Dedifferentiated amniotic fluid mesenchymal stem cell (primary cell): ENCODE measurements around the gene TNFSF8.

Experiments
- DNase-seq: peaks from one replicate; pipeline ENCODE4 v3.0.0-alpha.2; 2016; ENCODE audit errors: extremely low spot score

TNFSF8 gene

DNA sequence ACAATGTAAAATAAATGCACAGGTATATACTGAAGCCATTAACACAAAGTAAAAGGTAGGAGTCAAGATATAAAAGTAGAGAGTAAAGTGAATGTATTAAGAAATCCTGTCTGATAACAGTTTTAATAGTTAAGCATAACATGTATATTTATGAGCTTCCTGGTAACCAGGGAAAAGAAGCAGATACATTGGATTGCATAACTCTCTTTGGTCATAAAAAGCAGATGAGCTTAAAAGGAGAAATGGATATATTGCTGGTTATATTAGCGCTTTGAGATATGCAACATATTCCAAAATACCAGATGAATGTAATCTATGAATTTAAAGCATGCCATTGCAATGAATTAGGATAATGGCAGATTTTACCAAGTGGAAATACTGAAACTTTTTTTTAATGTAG, 6.2 kb upstream of the TNFSF8 start:
- DNase-seq: no peak

DNA sequence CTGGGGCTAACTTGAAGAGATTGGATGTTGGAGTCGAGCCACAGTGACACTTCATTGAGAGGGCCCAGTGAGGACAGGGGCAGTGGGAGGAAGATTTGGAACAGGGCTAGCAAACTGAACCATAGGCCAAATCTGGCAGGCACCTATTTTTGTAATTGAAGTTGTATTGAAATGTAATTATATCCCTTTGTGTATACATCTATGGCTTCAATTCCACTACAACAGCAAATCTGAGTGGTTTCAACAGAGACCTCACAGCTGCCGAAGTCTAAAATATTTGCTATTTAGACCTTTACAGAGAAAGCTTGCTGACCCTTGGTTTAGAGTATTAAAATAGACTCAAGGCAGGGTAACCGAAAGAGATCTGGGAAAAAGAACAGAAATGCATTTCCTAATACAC, 4.7 kb upstream of the TNFSF8 start:
- DNase-seq: no peak

DNA sequence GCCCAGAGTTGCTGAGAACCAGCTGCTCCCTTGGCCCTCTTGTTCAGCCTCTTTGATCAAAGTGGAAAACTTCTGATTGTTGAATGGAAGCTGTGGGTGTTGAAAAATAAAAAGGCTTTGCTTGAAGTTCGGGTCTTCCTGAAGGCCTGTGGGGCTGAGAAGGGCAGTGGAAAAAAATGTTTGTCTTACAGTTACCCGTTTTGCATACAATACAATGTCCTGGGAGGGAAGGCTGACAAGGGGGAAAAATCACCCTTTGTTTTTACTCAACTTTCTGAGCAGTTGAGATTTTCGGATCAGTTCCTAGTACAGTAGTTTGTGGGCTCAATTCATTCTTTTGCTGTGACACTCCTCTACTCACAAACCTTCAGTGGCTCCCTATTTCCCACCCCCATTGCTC, 2.1 kb upstream of the TNFSF8 start:
- DNase-seq: no peak

DNA sequence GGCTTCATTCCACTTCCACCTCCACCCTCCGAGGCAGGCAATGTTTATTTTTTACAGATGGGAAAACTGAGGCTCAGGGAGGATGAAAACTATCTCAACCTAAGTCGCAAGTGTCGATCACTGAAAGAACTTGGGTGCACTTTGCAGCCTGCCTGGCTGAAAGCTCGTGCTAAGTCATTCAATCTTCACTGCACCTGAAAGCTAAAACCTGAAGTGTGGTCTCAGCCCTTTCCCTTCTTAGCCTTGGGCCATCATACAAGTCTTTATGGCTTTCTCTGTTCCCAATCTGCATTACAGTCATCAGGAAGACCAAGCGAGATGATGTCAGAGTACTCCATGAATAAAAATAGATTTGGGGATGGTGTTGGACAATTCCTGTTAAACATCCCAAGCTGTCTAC, 1.0 kb upstream of the TNFSF8 start:
- no peak for DNase-seq

DNA sequence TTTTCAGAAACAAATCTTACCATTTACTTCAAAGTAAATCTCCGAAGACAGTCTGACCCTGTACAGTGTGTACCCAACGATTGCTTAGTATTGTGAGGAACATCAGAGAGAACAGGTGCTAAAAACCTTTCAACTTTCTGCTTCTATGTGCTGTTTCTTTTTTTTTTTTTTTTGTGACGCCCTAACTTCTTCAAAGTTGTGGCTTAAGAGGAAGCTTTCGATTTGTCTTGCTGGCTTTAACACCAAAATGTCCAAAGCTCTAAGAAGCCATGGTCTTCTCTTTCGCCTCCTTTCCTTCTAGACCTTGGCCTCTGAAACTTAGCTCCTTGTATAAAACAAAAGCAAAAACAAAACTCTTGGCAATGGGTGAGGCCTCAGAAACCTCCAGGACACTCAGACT, 1.2 kb downstream of the TNFSF8 start:
- DNase-seq: no peak

DNA sequence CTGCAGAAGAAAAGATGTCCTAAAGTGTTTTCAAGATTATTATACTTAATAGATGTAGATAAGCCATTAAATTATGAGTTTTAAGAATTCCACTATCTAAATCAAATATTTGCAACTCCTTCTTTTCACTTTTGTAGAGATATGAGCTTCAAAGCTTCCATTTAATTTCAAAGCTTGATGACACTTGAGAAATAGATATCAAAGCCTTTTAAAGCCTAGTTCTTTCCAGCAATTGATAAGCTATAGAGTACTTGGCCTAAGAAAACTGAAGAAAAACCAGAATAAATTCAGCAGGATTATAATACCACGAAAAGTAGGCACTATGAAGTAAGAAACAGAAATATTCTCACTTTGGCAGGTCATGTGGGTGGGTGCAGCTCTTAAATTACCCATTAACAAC, 1.7 kb downstream of the TNFSF8 start:
- DNase-seq: no peak

DNA sequence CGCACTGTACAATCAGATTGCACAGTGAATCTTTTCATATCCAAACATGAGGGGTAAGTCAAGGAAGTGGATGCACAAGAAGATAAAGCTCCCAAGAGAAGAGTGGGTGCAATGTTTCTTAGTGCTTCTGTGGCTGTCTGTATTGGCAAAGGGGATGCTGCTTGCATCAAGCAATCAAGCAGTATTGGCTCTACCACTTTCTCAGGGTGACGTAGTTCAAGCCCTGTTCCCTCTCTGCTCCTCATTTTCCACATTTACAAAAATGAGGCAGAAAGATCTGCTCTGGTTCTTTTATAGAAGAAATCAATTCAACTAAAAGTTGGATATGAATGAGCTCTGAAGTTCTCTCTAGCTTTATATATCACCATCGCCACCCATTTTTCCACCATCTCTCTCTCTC, 2.3 kb downstream of the TNFSF8 start:
- DNase-seq: no peak

DNA sequence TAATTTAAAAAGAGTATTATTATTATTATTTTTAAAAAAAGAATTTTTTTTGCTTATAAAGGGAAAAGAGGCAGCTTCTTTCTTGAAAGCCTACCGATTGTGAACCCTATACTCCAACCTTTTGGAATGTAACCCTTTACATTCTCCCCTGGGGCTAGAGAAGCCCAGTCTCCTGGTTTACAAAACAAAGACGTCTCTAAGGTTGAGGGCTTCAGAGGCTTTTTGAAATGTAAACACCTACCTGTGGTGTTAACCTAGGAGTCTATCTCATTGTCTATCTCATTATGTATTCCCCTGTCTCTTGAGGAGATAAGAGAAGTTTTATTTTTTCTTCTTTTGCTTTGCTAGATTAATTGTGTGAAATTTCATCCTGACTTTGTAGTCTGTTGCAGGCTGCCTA, 4.7 kb downstream of the TNFSF8 start:
- no peak for DNase-seq

DNA sequence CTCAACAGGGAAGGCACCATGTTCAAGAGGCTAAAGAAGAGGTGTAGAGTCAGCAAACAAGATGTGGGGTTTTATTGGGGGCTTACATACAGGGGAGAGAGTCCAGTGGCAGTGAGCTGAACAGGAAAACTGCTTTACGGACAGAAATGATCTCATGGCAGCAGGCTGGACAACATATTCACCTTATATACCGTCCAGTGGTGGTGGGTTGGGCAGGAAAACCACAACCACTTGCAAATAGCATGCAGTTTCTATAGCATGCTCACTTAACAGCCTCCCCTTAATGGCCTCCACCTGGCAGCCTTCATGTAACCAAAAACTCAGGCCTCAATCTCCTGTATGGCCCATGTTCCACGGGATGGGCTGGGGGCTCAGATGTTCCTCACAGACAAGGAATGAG, 5.4 kb downstream of the TNFSF8 start:
- DNase-seq: no peak

DNA sequence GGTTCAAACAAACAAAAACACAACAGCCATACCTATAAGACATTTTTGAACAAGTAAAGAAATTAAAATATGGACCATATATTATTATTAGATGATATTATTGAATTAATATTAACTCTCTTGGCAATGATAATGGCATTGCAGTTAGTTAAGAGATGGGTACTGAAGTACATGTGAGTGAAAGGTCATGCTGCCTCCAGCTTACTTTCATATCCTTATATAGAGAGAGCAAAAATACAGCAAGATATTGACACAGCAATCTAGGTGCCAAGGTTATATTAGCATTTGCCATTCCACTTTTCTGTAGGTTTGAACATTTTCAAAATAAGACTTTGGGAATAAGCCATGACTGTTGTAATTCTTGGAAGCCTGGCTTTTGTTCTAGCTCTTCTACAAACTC, 6.1 kb downstream of the TNFSF8 start:
- no peak for DNase-seq

DNA sequence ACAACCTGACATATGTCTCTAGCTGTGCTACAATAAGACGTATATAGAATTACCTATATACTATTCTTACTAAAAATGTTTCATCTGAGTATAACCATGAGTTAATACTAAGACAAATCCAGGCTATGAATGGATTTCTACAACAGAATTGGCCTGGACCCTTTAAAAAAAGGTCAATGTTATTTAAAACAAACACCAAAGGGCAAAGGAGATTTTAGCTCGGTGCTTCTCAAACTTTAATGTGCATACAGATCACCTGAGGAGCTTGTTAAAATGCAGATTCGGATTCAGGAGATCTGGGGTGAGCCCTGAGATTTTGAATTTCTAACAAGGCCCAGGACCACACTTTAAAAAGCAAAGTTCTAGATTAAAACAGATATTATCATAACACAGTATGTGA, 6.5 kb downstream of the TNFSF8 start:
- DNase-seq: no peak

DNA sequence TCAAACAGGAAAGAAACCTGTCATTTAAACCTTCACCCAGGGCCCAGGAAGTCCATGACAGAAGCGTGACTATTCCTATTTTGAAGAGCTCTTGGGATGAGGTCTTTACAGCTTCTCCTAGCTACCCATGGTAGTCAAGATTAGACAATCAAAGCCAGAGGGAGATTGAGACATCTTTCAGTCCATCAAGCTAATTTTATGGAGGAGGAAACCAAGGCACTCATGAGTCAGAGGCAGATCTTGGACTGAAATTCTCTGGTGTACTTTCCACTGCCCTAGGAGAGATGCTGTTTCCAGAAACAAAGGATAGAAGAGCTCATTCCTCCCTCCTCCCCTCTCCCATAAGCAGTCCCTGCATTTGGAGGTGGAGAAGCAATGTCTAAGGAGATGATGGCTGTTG, 9.2 kb downstream of the TNFSF8 start:
- DNase-seq: no peak

DNA sequence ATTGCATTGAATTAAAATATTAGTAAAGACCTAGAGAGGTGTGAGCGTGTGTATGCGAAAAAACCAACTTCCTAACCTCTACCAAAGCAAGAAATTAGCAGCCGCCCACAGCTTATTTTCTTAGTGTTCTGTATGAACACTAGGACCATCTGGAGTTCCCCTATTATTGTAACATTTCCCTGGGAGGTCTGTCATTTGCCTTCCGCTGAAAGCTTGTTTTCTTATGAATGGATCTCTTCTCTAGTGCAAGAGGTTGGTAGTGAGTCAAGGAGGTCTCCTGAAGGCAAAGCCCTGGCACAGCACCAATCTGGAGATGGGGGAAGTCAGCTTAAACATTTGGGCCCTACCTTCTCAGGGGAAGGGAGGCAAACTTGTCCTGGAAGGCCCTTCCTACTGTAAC, 10.8 kb downstream of the TNFSF8 start:
- no peak for DNase-seq

DNA sequence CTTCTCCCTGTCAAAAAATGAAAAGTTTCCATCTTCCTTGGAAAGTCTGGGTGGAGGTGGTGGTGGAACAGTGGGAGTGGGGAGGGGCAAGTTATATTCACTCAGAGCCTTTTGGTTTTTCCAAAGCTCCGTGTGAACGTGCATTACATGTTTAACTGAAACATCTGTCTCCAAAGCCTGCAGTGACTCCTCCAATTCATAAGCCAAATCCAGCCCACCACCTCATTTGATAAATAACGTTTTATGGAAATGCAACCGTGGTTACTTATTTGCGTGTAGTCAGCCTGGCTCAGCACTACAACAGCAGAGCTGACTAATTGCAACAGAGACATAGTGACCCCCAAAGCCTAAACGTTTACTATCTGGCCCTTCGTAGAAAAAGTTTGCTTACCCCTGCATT, 13.9 kb downstream of the TNFSF8 start:
- no peak for DNase-seq

DNA sequence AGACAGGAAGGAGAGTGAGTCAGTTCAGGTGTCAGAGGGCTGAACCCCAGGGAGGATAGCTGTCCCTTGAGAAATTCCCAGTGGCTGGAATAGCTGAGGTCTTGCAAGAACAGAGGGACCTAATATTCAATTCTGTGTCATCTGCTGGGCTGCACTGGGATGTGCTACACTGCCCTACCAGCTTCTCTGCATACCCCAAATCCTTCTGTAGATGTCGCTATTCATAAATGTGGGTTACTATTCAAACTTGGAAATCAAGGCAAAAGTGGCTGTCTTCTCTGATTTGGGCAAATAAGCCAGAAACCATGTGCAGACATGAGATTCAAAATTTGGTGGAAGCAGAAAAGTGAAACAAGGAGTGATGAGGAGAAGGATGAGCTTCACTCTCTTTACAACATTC, 16.3 kb downstream of the TNFSF8 start:
- peak; percentile 24 for DNase-seq

DNA sequence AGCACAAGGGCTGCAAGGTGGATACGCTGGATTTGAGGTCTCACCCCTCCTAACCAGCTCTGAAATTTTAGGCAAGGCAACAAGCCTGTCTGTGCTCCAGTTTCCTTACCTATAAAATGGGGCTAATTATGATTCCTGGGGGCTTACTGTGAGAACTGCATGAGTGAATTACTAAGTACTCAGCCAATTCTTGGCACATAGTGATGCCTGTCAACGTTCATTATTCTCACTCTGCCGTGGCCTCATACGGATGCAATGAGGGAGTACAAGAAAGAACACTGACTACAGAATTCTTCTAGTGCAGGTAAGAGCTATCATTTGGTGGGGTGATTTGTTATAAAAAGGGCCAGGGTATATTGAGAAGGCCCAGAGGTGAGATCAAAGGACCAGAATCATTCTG, 16.7 kb downstream of the TNFSF8 start:
- no peak for DNase-seq

DNA sequence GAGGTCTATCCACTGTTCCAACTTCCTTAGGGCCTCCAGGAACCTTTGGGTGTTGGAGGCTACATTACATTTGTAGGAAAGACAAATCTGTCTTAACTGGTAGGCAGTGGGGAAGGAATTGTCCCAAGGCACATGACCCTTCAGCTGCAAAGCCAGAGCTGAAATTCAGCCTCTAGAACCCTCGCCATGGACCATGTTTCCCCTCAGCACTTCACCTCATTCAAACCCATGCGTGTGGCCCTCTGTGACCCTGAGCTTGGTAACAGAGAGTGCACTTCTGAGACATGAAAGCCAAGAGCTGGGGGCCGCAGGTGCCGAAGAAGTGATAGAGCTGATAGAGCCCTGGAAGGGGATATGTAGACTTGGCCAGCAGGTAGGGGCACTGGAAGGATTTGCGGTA, 17.2 kb downstream of the TNFSF8 start:
- no peak for DNase-seq

DNA sequence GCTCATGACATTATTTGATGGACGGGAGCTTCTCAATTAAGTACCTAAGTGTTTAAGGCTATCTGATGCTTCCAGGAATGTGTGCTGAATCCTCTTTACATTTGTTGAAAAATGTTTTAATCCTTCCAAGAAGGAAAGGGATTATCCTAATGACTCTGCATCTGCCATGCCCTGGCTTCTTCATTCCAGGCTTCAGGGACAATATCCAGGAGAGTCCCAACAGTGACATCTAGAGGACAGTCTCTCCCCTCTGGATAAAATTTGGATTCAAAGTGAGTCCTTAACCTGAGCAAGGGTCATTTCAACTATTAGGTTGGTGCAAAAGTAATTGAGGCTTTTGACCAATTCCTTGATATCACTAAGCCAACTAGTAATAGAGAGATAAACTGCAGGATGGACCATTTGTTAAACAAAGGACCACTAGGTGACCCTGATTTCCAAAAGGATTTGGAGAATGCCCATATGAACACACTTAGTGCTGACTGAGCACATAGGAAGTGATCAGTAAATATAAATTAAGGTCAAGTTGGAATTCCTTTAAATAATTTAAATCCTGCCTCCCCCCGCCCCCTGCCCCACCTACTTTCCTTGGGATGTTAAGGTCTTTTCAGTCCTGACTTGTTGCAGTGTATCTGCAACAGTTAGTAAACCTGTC, 19.1 kb downstream of the TNFSF8 start:
- peak; percentile 41 for DNase-seq

DNA sequence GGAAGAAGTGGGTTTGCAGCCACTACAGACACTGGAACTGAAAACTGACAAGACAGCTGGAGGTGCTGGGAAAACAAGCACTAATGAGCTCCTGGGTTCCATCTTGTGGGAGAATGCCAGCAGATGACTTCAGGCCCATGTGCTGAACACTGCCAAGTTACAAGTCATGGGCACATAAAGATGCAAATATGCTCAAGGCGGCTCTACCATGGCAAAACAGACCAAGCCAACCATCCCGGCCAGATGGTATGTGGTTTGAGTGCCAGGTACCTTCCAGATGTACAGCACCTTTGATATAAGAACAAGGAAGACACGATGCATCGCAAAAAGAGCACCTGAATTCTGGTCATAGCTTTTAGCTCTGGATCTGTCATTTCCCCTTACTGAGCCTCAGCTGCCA, 19.9 kb downstream of the TNFSF8 start:
- DNase-seq: no peak

DNA sequence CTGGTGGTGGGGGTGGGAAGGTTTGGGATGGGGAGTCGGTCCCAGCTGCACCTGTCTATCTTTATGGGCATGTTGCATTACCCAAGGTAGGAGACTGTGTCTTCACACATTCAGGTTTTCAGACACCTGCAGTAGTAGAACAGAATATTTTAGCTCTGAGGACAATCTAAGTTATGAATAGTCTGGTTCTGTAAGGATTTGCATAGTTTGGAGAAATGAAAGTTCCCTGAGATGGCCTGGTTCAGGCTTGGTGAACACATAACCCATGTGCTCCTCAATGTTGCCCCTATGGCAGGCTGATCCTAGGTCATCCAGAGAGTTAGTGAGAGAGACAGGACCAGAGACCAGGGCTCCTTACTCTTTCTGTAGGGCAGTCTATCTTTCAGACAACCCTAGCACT, 20.7 kb downstream of the TNFSF8 start:
- no peak for DNase-seq

DNA sequence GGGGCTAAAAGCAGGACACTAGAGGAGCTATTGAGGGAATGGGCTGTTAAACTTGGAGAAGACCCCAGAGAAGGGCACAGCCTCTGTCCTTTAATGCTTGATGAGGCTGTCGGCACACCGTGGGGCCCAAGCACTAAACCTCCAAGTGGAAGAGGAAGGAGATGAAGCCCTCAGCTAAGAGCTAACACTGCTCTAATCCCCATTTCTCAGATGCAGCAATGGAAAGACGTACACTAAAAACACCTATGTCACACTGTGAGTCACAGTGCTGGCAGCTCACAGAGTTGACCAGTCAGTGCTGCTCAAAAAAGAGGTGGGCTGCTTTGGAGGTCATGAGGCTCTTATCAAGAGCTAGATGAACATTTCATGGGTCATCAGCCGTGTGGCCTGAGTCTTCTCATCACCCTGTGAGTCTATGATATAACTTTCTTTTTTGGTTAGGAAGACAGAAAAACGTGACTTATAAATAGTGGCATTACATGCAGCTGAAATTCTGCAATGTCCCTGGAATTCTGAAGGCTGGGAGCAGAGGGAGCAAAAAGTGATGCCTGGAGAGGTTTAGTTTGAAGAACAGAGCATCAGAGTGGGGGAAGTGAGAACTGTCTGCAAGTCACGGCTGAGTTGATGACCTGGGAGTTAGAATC, 21.5 kb downstream of the TNFSF8 start:
- DNase-seq: no peak

DNA sequence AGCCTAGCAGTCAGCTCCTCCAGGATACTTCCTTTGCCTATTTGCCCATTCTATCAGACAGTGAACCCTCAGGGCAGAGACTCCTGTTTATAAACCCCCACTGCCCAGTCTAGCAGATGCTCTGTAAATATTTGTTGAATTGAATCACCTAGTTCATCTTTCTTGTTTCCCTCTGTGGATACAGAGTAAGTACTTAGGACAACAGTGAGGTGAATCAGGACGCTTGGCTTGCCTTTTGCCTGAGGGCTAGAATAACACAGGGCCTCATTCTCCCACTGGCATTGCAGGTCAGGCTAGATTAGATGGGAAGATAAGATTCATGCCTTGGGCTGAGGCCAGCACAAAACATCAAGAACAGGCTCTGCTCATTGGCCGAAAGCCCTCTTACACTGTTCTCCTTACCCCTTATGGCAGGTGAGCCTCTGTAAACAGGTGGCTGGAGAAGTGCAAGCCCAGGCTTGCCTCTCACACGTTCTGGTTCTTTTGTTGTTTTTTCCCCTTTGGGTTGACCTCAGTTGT, 22.2 kb downstream of the TNFSF8 start:
- DNase-seq: peak; percentile 39

DNA sequence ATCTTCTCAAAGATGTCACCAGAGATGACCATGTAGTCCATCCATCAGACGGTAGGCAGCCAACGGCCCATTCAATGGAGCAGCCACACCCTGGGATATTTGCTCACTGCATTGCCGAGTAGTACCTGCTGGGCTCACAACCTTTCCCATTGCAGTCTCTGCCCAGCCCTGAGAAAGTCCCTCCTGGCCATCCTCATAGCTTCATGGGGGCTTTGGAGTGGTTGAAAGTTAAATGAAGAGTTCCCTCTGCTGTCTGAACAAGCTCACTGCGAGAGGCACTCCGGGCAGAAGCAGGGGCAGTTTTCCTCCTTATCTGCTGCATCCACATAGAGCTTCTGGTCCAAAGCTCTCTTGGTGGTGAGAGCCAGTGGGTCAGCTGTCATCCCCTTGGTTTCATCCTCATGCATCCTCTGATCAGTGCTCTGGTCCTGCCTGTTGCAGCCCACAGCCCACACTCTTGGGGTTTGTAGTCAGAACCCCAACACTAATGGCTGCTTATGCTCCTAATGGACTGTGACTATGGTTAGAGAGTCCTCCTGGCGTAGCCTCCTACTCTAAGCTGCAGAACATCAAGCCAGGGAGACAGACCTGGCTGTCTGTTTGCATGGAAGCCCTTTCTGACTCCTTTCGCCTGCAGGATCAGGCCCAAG, 23.3 kb downstream of the TNFSF8 start:
- peak; percentile 45 for DNase-seq
